Panc1 (cell line): ENCODE data around the gene GDF10. TPM values are rescaled to one million over a fixed set of nuclear protein-coding genes. Genes with fewer than 3 reads are reported as not detected.

Experiments
- ATAC-seq: fragments of 200-7000 bp; cut with Tn5 transposase; 2 replicates; pipeline ENCODE4 v1.9.1; 2020; ENCODE audit warnings: mild to moderate bottlenecking, moderate library complexity
- BruUV-seq: library from RNA; stranded (reverse); fragments of 400-500 nt; replicated peaks from 2 replicates; lab custom pipeline; 2021; lab: Mats Ljungman, UMichigan
- CTCF ChIA-PET: fragments of 300-600 bp; sonication (Branson Sonifier 250); formaldehyde crosslinking; loops from one replicate; lab custom pipeline; 2022; ENCODE audit warnings: antibody characterized with exemption; lab: Charles Lee
- POLR2A ChIA-PET: fragments of 300-600 bp; sonication (Branson Sonifier 250); formaldehyde crosslinking; loops from one replicate; lab custom pipeline; 2022; ENCODE audit warnings: antibody characterized with exemption; lab: Charles Lee
- DNase-seq: peaks from one replicate; pipeline ENCODE4 v3.0.0-alpha.2; 2010; ENCODE audit warnings: low read depth, low spot score
- H3K27ac ChIP-seq: 2 replicates; pipeline ENCODE4 v1.5.1; 2011; ENCODE audit warnings: mild to moderate bottlenecking, low read length, inconsistent platforms
- H3K27me3 ChIP-seq: fragments of 200-500 bp; sonication (Bioruptor generic); 2 replicates; pipeline ENCODE4 v1.6.0; 2014; ENCODE audit warnings: low read length, inconsistent platforms; ENCODE audit not compliant: control insufficient read depth, insufficient read depth
- H3K36me3 ChIP-seq: fragments of 200-500 bp; sonication (Bioruptor generic); 2 replicates; pipeline ENCODE4 v1.5.1; 2014; ENCODE audit warnings: inconsistent platforms, mild to moderate bottlenecking, low read length, moderate library complexity; ENCODE audit not compliant: control insufficient read depth, insufficient read depth
- H3K4me1 ChIP-seq: 2 replicates; pipeline ENCODE4 v1.5.1; 2011; ENCODE audit warnings: inconsistent platforms, mild to moderate bottlenecking, low read length, moderate library complexity; ENCODE audit not compliant: control insufficient read depth, insufficient read depth
- H3K4me3 ChIP-seq, 2 experiments: 2 replicates each; pipeline ENCODE4 v1.5.1; 2011 to 2012; ENCODE audit warnings: low read depth in 2 of 2, low read length in 2 of 2, mild to moderate bottlenecking in 2 of 2, inconsistent platforms in 1 of 2, moderate library complexity in 1 of 2
- H3K9me3 ChIP-seq: fragments of 200-500 bp; sonication (Bioruptor generic); 2 replicates; pipeline ENCODE4 v1.5.1; 2014; ENCODE audit warnings: low read depth, mild to moderate bottlenecking, inconsistent platforms, low read length, moderate library complexity; ENCODE audit not compliant: control insufficient read depth, insufficient read depth
- POLR2AphosphoS5 ChIP-seq: IDR thresholded peaks from 2 replicates; pipeline ENCODE4 v1.6.1; 2012; ENCODE audit warnings: mild to moderate bottlenecking, low read depth, low read length, moderate library complexity
- SIN3A ChIP-seq: IDR thresholded peaks from 2 replicates; pipeline ENCODE4 v1.6.1; 2012; ENCODE audit warnings: low read depth, mild to moderate bottlenecking, low read length, moderate library complexity, borderline replicate concordance; ENCODE audit not compliant: insufficient read depth
- TCF7L2 ChIP-seq: IDR thresholded peaks from 2 replicates; pipeline ENCODE4 v1.6.1; 2011; ENCODE audit warnings: mild to moderate bottlenecking, low read depth, low read length, inconsistent platforms
- in situ Hi-C: cut with HindIII; loops from 2 replicates; pipeline ENCODE4 v1.10.0; 2016; ENCODE audit warnings: low sequenced_read_pairs, low pct_unique_long_range_greater_than_20kb
- intact Hi-C: fragments of 100-400 bp; cut with micrococcal nuclease; formaldehyde crosslinking; loops from one replicate; pipeline ENCODE4 v1.10.0; 2022; ENCODE audit not compliant: unreplicated experiment
- total RNA-seq: library from RNA; stranded (reverse); gene quantifications from one replicate; pipeline ENCODE4 v1.2.1, GENCODE V29; 2021; ENCODE audit not compliant: unreplicated experiment
- TF ChIP-seq, protein P1 (sequence below): fragments of 450-650 bp; IDR thresholded peaks from 2 replicates; pipeline ENCODE4 v1.5.1; 2017; ENCODE audit warnings: mild to moderate bottlenecking
- TF ChIP-seq, protein P2 (sequence below), 2 experiments: IDR thresholded peaks; 2 replicates each; pipeline ENCODE4 v1.6.1; 2011 to 2012; ENCODE audit warnings: low read depth in 2 of 2, control low read depth in 1 of 2, low read length in 1 of 2, mild to moderate bottlenecking in 1 of 2, moderate library complexity in 1 of 2; ENCODE audit not compliant: insufficient read depth in 1 of 2

GDF10 gene
- total RNA-seq, 1 experiment from 2014 or later: 1.2 TPM

DNA sequence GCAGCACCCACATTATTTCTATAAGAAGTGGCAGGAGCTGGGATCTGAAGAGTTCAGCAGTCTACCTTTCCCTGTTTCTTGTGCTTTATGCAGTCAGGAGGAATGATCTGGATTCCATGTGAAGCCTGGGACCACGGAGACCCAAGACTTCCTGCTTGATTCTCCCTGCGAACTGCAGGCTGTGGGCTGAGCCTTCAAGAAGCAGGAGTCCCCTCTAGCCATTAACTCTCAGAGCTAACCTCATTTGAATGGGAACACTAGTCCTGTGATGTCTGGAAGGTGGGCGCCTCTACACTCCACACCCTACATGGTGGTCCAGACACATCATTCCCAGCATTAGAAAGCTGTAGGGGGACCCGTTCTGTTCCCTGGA, 47.3 kb downstream of the GDF10 start:
- POLR2A ChIA-PET: no interaction called here
- H3K4me1 ChIP-seq: no peaks in the 10 kb centered on the region
- no peak overlapping the region for H3K4me3 ChIP-seq
- no peaks in the 10 kb centered on the region for H3K36me3 ChIP-seq
- no peak overlapping the region for H3K27ac ChIP-seq
- BruUV-seq: no TSS peak
- ATAC-seq (no peak), DNase-seq (no peak)
- CTCF ChIA-PET: no interaction called here
- TF ChIP-seq, protein P1, sequence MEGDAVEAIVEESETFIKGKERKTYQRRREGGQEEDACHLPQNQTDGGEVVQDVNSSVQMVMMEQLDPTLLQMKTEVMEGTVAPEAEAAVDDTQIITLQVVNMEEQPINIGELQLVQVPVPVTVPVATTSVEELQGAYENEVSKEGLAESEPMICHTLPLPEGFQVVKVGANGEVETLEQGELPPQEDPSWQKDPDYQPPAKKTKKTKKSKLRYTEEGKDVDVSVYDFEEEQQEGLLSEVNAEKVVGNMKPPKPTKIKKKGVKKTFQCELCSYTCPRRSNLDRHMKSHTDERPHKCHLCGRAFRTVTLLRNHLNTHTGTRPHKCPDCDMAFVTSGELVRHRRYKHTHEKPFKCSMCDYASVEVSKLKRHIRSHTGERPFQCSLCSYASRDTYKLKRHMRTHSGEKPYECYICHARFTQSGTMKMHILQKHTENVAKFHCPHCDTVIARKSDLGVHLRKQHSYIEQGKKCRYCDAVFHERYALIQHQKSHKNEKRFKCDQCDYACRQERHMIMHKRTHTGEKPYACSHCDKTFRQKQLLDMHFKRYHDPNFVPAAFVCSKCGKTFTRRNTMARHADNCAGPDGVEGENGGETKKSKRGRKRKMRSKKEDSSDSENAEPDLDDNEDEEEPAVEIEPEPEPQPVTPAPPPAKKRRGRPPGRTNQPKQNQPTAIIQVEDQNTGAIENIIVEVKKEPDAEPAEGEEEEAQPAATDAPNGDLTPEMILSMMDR: no peak
- TF ChIP-seq POLR2AphosphoS5: no peak
- TF ChIP-seq SIN3A: no peak
- TF ChIP-seq, protein P2, sequence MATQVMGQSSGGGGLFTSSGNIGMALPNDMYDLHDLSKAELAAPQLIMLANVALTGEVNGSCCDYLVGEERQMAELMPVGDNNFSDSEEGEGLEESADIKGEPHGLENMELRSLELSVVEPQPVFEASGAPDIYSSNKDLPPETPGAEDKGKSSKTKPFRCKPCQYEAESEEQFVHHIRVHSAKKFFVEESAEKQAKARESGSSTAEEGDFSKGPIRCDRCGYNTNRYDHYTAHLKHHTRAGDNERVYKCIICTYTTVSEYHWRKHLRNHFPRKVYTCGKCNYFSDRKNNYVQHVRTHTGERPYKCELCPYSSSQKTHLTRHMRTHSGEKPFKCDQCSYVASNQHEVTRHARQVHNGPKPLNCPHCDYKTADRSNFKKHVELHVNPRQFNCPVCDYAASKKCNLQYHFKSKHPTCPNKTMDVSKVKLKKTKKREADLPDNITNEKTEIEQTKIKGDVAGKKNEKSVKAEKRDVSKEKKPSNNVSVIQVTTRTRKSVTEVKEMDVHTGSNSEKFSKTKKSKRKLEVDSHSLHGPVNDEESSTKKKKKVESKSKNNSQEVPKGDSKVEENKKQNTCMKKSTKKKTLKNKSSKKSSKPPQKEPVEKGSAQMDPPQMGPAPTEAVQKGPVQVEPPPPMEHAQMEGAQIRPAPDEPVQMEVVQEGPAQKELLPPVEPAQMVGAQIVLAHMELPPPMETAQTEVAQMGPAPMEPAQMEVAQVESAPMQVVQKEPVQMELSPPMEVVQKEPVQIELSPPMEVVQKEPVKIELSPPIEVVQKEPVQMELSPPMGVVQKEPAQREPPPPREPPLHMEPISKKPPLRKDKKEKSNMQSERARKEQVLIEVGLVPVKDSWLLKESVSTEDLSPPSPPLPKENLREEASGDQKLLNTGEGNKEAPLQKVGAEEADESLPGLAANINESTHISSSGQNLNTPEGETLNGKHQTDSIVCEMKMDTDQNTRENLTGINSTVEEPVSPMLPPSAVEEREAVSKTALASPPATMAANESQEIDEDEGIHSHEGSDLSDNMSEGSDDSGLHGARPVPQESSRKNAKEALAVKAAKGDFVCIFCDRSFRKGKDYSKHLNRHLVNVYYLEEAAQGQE (IDR thresholded peaks at IDR 0.05; ENCODE audit: insufficient read depth in 1 of 2, low read depth in 2 of 2, low read length in 1 of 2): no peak
- TF ChIP-seq TCF7L2: no peak
- in situ Hi-C loops: no loop called here
- H3K9me3 ChIP-seq: no peaks in the 10 kb centered on the region
- intact Hi-C loops: no loop called here
- H3K27me3 ChIP-seq: peaks cover 9% of the 10 kb centered on the region; the same call in 1 of the 2 replicates

DNA sequence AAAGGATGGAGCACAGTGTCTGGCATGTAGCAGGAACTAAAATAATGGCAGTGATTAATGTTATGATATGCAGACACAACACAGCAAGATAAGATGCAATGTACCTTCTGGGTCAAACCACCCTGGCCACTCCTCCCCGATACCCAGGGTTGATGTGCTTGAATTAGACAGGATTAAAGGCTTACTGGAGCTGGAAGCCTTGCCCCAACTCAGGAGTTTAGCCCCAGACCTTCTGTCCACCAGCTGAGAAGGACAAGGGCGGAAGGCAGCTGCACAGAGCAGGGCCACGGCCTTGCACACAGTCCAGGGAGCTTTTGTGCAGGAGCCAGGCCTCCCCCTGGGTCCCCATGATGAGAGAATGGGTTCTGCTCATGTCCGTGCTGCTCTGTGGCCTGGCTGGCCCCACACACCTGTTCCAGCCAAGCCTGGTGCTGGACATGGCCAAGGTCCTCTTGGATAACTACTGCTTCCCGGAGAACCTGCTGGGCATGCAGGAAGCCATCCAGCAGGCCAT, 48.2 kb downstream of the GDF10 start, which contains the start of gene RBP3:
TSS of gene RBP3 (plus strand) at position 226 of the 514 bp plus-strand sequence. CDS start at position 348, 122 bp downstream.
- no peak within 1 kb of the TSS for H3K4me3 ChIP-seq
- in situ Hi-C loops (no loop called here), intact Hi-C loops (no loop called here)
- ATAC-seq: no peak
- ChIA-PET POLR2A (no interaction called here), CTCF (no interaction called here)
- no TSS peak for BruUV-seq
- DNase-seq: no peak
- H3K27me3 ChIP-seq: peaks cover 4% of the 10 kb centered on the region; the same call in 1 of the 2 replicates
- H3K9me3 ChIP-seq: no peaks in the 10 kb centered on the region
- H3K36me3 ChIP-seq: no peaks in the 10 kb centered on the region
- TF ChIP-seq, protein P1: no peak
- TF ChIP-seq TCF7L2: no peak
- no peak for TF ChIP-seq SIN3A
- TF ChIP-seq, protein P2 (IDR thresholded peaks at IDR 0.05; ENCODE audit: insufficient read depth in 1 of 2, low read depth in 2 of 2, low read length in 1 of 2): no peak
- TF ChIP-seq POLR2AphosphoS5: no peak
- no peak within 1 kb of the TSS for H3K27ac ChIP-seq
- H3K4me1 ChIP-seq: no peaks in the 10 kb centered on the region
